H4 (cell line): ENCODE data around the gene WDR44. TPM values are rescaled to one million over a fixed set of nuclear protein-coding genes. Genes with fewer than 3 reads are reported as not detected.
"Not testable (repeated sequence)": the region's sequence is repeated elsewhere in the genome, so short reads cannot be mapped to it uniquely, and the experiment has no call there.

Source experiments
- DNase-seq: peaks from one replicate; pipeline ENCODE4 v3.0.0-alpha.2; 2015; ENCODE audit warnings: low spot score
- total RNA-seq: library from RNA; depleted of rRNA; stranded (reverse); fragments of >200 nt; shearing (Covaris generic); gene quantifications from 2 replicates; pipeline ENCODE4 v1.2.3, GENCODE V29; 2014; rRNA removed

Gene WDR44
- 9.2 and 10.2 TPM in 2 replicates for total RNA-seq

GRCh38 chrX:118345464-118346257, at the start of gene WDR44:
Gene WDR44, plus strand, starts transcription at chrX:118346106. Its CDS starts 398 bp downstream, at chrX:118346504.
- peak; percentile 94 for DNase-seq

- DNase-seq = not testable (repeated sequence)
Measured at GRCh38 chrX:118305827-118306226, 40.1 kb upstream of the WDR44 start.

GRCh38 chrX:118315529-118315928, 30.4 kb upstream of the WDR44 start:
- no peak for DNase-seq

- DNase-seq = no peak
Measured at GRCh38 chrX:118324588-118324987, 21.3 kb upstream of the WDR44 start.

GRCh38 chrX:118325453-118325852, 20.5 kb upstream of the WDR44 start:
- no peak for DNase-seq

- no peak for DNase-seq
Measured at GRCh38 chrX:118329175-118329574, 16.7 kb upstream of the WDR44 start.

GRCh38 chrX:118337687-118338086, 8.2 kb upstream of the WDR44 start:
- DNase-seq = no peak

GRCh38 chrX:118338930-118339329, 7.0 kb upstream of the WDR44 start:
- DNase-seq = no peak

- DNase-seq = no peak
Measured at GRCh38 chrX:118345045-118345463, 852 bp upstream of the WDR44 start.

- peak; percentile 12 for DNase-seq
Measured at GRCh38 chrX:118346258-118347094, 570 bp downstream of the WDR44 start.

- no peak for DNase-seq
Measured at GRCh38 chrX:118347131-118347530, 1.2 kb downstream of the WDR44 start.

GRCh38 chrX:118347736-118348135, 1.8 kb downstream of the WDR44 start:
- no peak for DNase-seq

GRCh38 chrX:118348186-118348810, 2.4 kb downstream of the WDR44 start:
- no peak for DNase-seq

GRCh38 chrX:118349188-118349587, 3.3 kb downstream of the WDR44 start:
- DNase-seq = no peak

- no peak for DNase-seq
Measured at GRCh38 chrX:118350221-118350620, 4.3 kb downstream of the WDR44 start.

- no peak for DNase-seq
Measured at GRCh38 chrX:118350706-118351105, 4.8 kb downstream of the WDR44 start.

- no peak for DNase-seq
Measured at GRCh38 chrX:118352566-118352965, 6.7 kb downstream of the WDR44 start.

- no peak for DNase-seq
Measured at GRCh38 chrX:118353081-118353850, 7.4 kb downstream of the WDR44 start.

- no peak for DNase-seq
Measured at GRCh38 chrX:118355225-118355920, 9.5 kb downstream of the WDR44 start.

- DNase-seq = no peak
Measured at GRCh38 chrX:118356154-118356701, 10.3 kb downstream of the WDR44 start.
